ENCODE measurements around the gene FOXO4. TPM values are rescaled to one million over a fixed set of nuclear protein-coding genes. Genes with fewer than 3 reads are reported as not detected.

Gene FOXO4
- total RNA-seq, 5 donors from 2014 or later (not counting 1 experiment from before 2014, with no cell fraction given): 30.4 to 45.9 (median 38.1) TPM

- no peaks in the 10 kb centered on the region for H3K9me3 ChIP-seq
- H3K4me3 Mint-ChIP-seq: no peak overlapping the region
- peaks cover 0 to 18% (median 10%) of the 10 kb centered on the region in 3 donors for H3K4me1 Mint-ChIP-seq
- no peaks in the 10 kb centered on the region for H3K27me3 ChIP-seq (replicated peaks in 1 of 2; ENCODE audit: control insufficient read depth in 2 of 2, extremely low read depth in 1 of 2, insufficient read depth in 2 of 2, low read length in 1 of 2)
- ChIA-PET CTCF (no interaction called here), POLR2A (interaction anchor here (0.6 to 0.7 kb wide), 2 partner anchors 32 to 47 kb away, joined by 3 to 4 read pairs; no protein-coding TSS in a partner anchor)
- 89% methylated on average over 3 of the region's 6 CpGs for WGBS (ENCODE audit: insufficient coverage)
- H3K4me3 ChIP-seq (ENCODE audit: control insufficient read depth in 1 of 2, extremely low read depth in 1 of 2, low read length in 1 of 2): no peak overlapping the region
- ATAC-seq (replicated peaks in 1 of 4) (peak in 1 of 4 experiments; percentile 27), DNase-seq (no peak)
- H3K36me3 ChIP-seq (ENCODE audit: control insufficient read depth in 2 of 2, extremely low read depth in 1 of 2, insufficient read depth in 1 of 2, low read length in 1 of 2): peaks cover 0 to 42% of the 10 kb centered on the region in 2 donors
- peaks cover 0 to 8% of the 10 kb centered on the region in 2 donors for H3K27me3 Mint-ChIP-seq
- no peak overlapping the region for H3K27ac ChIP-seq (ENCODE audit: low read length)
- peaks cover 17% of the 10 kb centered on the region for H3K36me3 Mint-ChIP-seq
- H3K9me3 Mint-ChIP-seq: no peaks in the 10 kb centered on the region
- H3K27ac Mint-ChIP-seq: peak overlapping the region; percentile 50 to 78
- peaks cover 0 to 9% of the 10 kb centered on the region in 2 experiments for H3K4me1 ChIP-seq (ENCODE audit: control insufficient read depth in 1 of 2, extremely low read depth in 1 of 2, insufficient read depth in 2 of 2, low read length in 2 of 2)
Measured at GRCh38 chrX:71140440-71140839, 44.8 kb downstream of the FOXO4 start.

DNA sequence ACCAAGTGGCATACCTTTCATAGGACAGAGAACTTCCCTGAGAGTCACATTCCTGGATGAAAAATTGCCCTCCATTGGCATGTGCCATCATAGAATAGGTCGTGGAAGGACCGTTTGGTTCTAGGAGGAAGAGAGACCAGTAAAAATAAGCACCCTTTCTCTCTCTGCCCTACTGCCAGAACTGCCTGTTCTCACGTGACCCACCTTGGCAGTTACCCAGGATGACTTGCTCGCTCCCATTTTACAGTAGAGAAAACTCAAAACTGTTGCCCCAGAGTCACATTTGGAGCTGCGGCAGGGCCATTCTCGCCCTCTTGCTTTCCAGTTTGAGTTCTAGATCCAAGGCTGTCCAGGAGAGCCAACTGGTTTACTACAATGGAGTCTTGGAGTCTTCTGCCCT, 47.9 kb downstream of the FOXO4 start:
- POLR2A ChIA-PET: no interaction called here
- ATAC-seq (replicated peaks in 1 of 4): no peak

DNA sequence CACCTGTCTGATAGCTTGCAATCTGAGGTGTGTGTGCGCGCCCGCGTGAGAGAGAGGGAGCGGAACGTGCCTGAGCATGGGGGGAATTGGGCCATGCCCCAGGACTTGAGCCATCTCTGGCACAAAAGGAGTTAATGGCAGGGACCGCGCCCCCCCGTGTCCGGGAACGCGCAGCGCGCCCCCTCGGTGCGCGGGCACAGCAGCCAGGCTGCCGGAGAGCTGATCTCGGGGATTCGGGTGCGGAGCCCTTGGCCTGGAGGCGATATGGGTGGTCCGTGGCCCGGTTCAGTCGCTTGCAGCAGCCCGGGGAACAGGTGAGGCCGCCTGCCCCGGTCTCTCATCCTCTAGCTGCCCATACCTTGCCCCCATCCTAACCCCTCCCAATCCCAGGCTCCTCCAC, 49.0 kb downstream of the FOXO4 start, which contains the start of gene NLGN3:
Gene NLGN3, plus strand, starts transcription at position 191 of the 400 bp plus-strand sequence. CDS start 2,909 bp downstream, outside the sequence.
- ATAC-seq (replicated peaks in 1 of 4) (no peak), DNase-seq (no peak)
- H3K4me3 Mint-ChIP-seq: peak within 1 kb of the TSS in 1 of 3 donors; percentile 66
- Histone ChIP-seq H3K9me3 (no peaks in the 10 kb centered on the region), H3K4me1 (ENCODE audit: control insufficient read depth in 1 of 2, extremely low read depth in 1 of 2, insufficient read depth in 2 of 2, low read length in 2 of 2) (peaks cover 3 to 21% of the 10 kb centered on the region in 2 experiments), H3K27me3 (replicated peaks in 1 of 2; ENCODE audit: control insufficient read depth in 2 of 2, extremely low read depth in 1 of 2, insufficient read depth in 2 of 2, low read length in 1 of 2) (no peaks in the 10 kb centered on the region), H3K27ac (ENCODE audit: low read length) (no peak within 1 kb of the TSS), H3K36me3 (ENCODE audit: control insufficient read depth in 2 of 2, extremely low read depth in 1 of 2, insufficient read depth in 1 of 2, low read length in 1 of 2) (peaks cover 0 to 8% of the 10 kb centered on the region in 2 donors), H3K4me3 (ENCODE audit: control insufficient read depth in 1 of 2, extremely low read depth in 1 of 2, low read length in 1 of 2) (no peak within 1 kb of the TSS)
- WGBS (ENCODE audit: insufficient coverage): 64% methylated on average over 4 of the region's 28 CpGs
- ChIA-PET CTCF (no interaction called here), POLR2A (interaction anchor here in 1 of 2 donors (0.5 kb wide), 1 partner anchor 77 kb away, joined by 7 read pairs; the partner anchor contains the start of gene SNX12)
- no peaks in the 10 kb centered on the region for H3K36me3 Mint-ChIP-seq
- no peaks in the 10 kb centered on the region for H3K27me3 Mint-ChIP-seq
- H3K27ac Mint-ChIP-seq: peak within 1 kb of the TSS in 1 of 2 donors; percentile 66
- no peaks in the 10 kb centered on the region for H3K9me3 Mint-ChIP-seq
- peaks cover 5 to 20% (median 14%) of the 10 kb centered on the region in 3 donors for H3K4me1 Mint-ChIP-seq

More for the DNA sequence above, 47.9 kb downstream of the FOXO4 start:
- Histone ChIP-seq H3K4me1 (ENCODE audit: control insufficient read depth in 1 of 2, extremely low read depth in 1 of 2, insufficient read depth in 2 of 2, low read length in 2 of 2) (peaks cover 3 to 21% of the 10 kb centered on the region in 2 experiments), H3K36me3 (ENCODE audit: control insufficient read depth in 2 of 2, extremely low read depth in 1 of 2, insufficient read depth in 1 of 2, low read length in 1 of 2) (peaks cover 0 to 15% of the 10 kb centered on the region in 2 donors), H3K27ac (ENCODE audit: low read length) (no peak overlapping the region), H3K27me3 (replicated peaks in 1 of 2; ENCODE audit: control insufficient read depth in 2 of 2, extremely low read depth in 1 of 2, insufficient read depth in 2 of 2, low read length in 1 of 2) (no peaks in the 10 kb centered on the region), H3K9me3 (no peaks in the 10 kb centered on the region), H3K4me3 (ENCODE audit: control insufficient read depth in 1 of 2, extremely low read depth in 1 of 2, low read length in 1 of 2) (no peak overlapping the region)
- H3K9me3 Mint-ChIP-seq: no peaks in the 10 kb centered on the region
- no peak for DNase-seq
- no peak overlapping the region for H3K27ac Mint-ChIP-seq
- peaks cover 5 to 25% (median 14%) of the 10 kb centered on the region in 3 donors for H3K4me1 Mint-ChIP-seq
- H3K27me3 Mint-ChIP-seq: peaks cover 0 to 4% of the 10 kb centered on the region in 2 donors
- peaks cover 7% of the 10 kb centered on the region for H3K36me3 Mint-ChIP-seq
- CTCF ChIA-PET: interaction anchor here in 1 of 2 donors (1.3 kb wide), 1 partner anchor 9 kb away, joined by 3 read pairs; no protein-coding TSS in a partner anchor
- H3K4me3 Mint-ChIP-seq: no peak overlapping the region
- no CpG with 5 or more reads among the region's 6 CpGs for WGBS (ENCODE audit: insufficient coverage)

- Mint-ChIP-seq H3K27me3 (no peaks in the 10 kb centered on the region), H3K4me1 (peaks cover 5 to 15% (median 5%) of the 10 kb centered on the region in 3 donors), H3K9me3 (no peaks in the 10 kb centered on the region), H3K27ac (no peak overlapping the region), H3K4me3 (no peak overlapping the region), H3K36me3 (no peaks in the 10 kb centered on the region)
- Histone ChIP-seq H3K4me1 (ENCODE audit: control insufficient read depth in 1 of 2, extremely low read depth in 1 of 2, insufficient read depth in 2 of 2, low read length in 2 of 2) (peaks cover 3 to 15% of the 10 kb centered on the region in 2 experiments), H3K4me3 (ENCODE audit: control insufficient read depth in 1 of 2, extremely low read depth in 1 of 2, low read length in 1 of 2) (no peak overlapping the region), H3K36me3 (ENCODE audit: control insufficient read depth in 2 of 2, extremely low read depth in 1 of 2, insufficient read depth in 1 of 2, low read length in 1 of 2) (peaks cover 0 to 5% of the 10 kb centered on the region in 2 donors), H3K27ac (ENCODE audit: low read length) (no peak overlapping the region), H3K9me3 (no peaks in the 10 kb centered on the region), H3K27me3 (replicated peaks in 1 of 2; ENCODE audit: control insufficient read depth in 2 of 2, extremely low read depth in 1 of 2, insufficient read depth in 2 of 2, low read length in 1 of 2) (no peaks in the 10 kb centered on the region)
- CTCF ChIA-PET: no interaction called here
- no peak for ATAC-seq (replicated peaks in 1 of 4)
- WGBS (ENCODE audit: insufficient coverage): 96% methylated on average over 8 of the region's 28 CpGs
- POLR2A ChIA-PET: no interaction called here
- no peak for DNase-seq
Measured at GRCh38 chrX:71147496-71148277, 52.0 kb downstream of the FOXO4 start.

- Histone ChIP-seq H3K4me1 (ENCODE audit: control insufficient read depth in 1 of 2, extremely low read depth in 1 of 2, insufficient read depth in 2 of 2, low read length in 2 of 2) (peaks cover 3 to 15% of the 10 kb centered on the region in 2 experiments), H3K27me3 (replicated peaks in 1 of 2; ENCODE audit: control insufficient read depth in 2 of 2, extremely low read depth in 1 of 2, insufficient read depth in 2 of 2, low read length in 1 of 2) (no peaks in the 10 kb centered on the region), H3K9me3 (no peaks in the 10 kb centered on the region), H3K27ac (ENCODE audit: low read length) (no peak overlapping the region), H3K36me3 (ENCODE audit: control insufficient read depth in 2 of 2, extremely low read depth in 1 of 2, insufficient read depth in 1 of 2, low read length in 1 of 2) (peaks cover 0 to 4% of the 10 kb centered on the region in 2 donors), H3K4me3 (ENCODE audit: control insufficient read depth in 1 of 2, extremely low read depth in 1 of 2, low read length in 1 of 2) (no peak overlapping the region)
- Mint-ChIP-seq H3K4me1 (peaks cover 5 to 15% (median 5%) of the 10 kb centered on the region in 3 donors), H3K9me3 (no peaks in the 10 kb centered on the region), H3K36me3 (no peaks in the 10 kb centered on the region), H3K27ac (no peak overlapping the region), H3K27me3 (no peaks in the 10 kb centered on the region), H3K4me3 (no peak overlapping the region)
- DNase-seq: no peak
- no peak for ATAC-seq (replicated peaks in 1 of 4)
- ChIA-PET POLR2A (no interaction called here), CTCF (no interaction called here)
- 93% methylated on average over 3 of the region's 8 CpGs for WGBS (ENCODE audit: insufficient coverage)
Measured at GRCh38 chrX:71148278-71148663, 52.6 kb downstream of the FOXO4 start.

GRCh38 chrX:71151366-71151765, 55.7 kb downstream of the FOXO4 start:
- no peak overlapping the region for H3K4me3 Mint-ChIP-seq
- peaks cover 0 to 13% of the 10 kb centered on the region in 2 donors for H3K27me3 Mint-ChIP-seq
- H3K36me3 ChIP-seq (ENCODE audit: control insufficient read depth in 2 of 2, extremely low read depth in 1 of 2, insufficient read depth in 1 of 2, low read length in 1 of 2): no peaks in the 10 kb centered on the region
- H3K36me3 Mint-ChIP-seq: no peaks in the 10 kb centered on the region
- ATAC-seq (replicated peaks in 1 of 4) (no peak), DNase-seq (no peak)
- peaks cover under 1 to 6% (median 1%) of the 10 kb centered on the region in 3 donors for H3K4me1 Mint-ChIP-seq
- CTCF ChIA-PET: no interaction called here
- peaks cover 2 to 3% of the 10 kb centered on the region in 2 experiments for H3K4me1 ChIP-seq (ENCODE audit: control insufficient read depth in 1 of 2, extremely low read depth in 1 of 2, insufficient read depth in 2 of 2, low read length in 2 of 2)
- no peaks in the 10 kb centered on the region for H3K27me3 ChIP-seq (replicated peaks in 1 of 2; ENCODE audit: control insufficient read depth in 2 of 2, extremely low read depth in 1 of 2, insufficient read depth in 2 of 2, low read length in 1 of 2)
- no peak overlapping the region for H3K27ac Mint-ChIP-seq
- no peaks in the 10 kb centered on the region for H3K9me3 Mint-ChIP-seq
- POLR2A ChIA-PET: no interaction called here
- 100% methylated on average over 2 of the region's 7 CpGs for WGBS (ENCODE audit: insufficient coverage)
- H3K4me3 ChIP-seq (ENCODE audit: control insufficient read depth in 1 of 2, extremely low read depth in 1 of 2, low read length in 1 of 2): no peak overlapping the region
- no peaks in the 10 kb centered on the region for H3K9me3 ChIP-seq
- no peak overlapping the region for H3K27ac ChIP-seq (ENCODE audit: low read length)
